GM10847 (cell line): ENCODE results near the gene SOX12.

Experiments used
- POLR2A ChIP-seq: IDR thresholded peaks from 2 replicates; pipeline ENCODE4 v1.6.1; 2011; ENCODE audit not compliant: insufficient read length; ENCODE audit errors: extremely low read depth

Gene SOX12

DNA sequence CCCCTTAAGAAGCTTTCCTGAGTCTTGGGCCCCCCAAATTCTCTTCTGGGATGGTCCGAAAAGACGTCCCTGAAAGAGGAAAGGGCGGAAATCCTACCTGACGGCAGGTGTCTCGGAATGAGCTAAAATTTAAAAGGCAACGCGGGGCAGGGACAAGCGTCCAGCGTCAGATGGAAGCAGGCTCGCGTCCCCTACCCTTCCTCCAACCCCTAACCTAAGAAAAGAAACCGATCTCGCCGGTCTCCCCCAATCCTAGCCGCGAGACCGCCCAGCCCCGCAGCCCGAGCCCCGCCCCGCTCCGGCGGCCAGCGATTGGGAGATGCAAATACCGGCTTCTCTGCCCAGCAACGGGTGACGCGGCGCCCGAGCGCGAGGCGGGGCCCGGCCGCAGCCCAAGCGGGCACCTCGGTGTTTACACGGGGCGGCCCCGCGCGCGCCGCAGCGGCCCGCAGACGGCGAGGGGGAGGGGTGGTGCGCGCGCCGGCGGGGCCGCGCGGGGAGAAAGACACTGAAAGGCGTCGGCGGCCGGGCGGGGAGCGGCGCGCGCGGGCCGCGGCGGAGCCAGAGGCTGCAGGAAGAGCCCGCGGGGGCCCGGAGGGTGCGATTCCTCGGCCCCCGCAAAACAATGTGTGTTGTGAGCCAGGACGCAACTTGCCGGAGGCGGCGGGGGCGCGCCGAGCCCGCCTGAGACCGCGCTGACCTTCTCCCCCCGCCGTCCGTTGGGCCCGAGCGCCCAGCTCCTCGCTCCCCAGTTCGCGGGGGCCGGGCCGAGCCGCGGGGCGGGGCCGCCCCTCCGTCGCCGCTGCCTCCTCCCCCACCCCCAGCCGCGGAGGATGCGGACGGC is at the start of gene SOX12:
Gene SOX12 (plus strand): TSS at position 508 of the 844 bp plus-strand sequence. CDS start 373 bp downstream, outside the sequence.
- TF ChIP-seq POLR2A: peak; percentile 67

DNA sequence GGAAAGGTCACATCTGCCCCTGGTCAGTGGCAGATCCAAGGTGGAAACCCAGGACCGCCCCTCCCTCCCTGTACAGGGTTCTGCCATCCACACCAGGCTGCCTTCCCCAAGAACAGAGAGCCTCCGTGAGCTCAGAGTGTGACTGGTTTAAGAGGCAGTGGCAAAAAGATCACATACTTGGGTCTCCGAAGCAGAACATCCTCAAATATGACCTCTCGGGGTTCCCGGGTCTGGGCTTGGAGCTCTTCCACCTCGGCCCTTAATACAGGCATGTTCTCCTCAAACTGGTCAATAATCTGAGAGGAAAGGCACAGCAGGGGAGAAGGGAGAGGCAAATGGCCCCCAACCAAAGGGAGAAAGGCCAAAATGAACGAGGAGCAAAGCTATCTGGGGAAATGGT is 49.6 kb upstream of the SOX12 start:
- TF ChIP-seq POLR2A: no peak

DNA sequence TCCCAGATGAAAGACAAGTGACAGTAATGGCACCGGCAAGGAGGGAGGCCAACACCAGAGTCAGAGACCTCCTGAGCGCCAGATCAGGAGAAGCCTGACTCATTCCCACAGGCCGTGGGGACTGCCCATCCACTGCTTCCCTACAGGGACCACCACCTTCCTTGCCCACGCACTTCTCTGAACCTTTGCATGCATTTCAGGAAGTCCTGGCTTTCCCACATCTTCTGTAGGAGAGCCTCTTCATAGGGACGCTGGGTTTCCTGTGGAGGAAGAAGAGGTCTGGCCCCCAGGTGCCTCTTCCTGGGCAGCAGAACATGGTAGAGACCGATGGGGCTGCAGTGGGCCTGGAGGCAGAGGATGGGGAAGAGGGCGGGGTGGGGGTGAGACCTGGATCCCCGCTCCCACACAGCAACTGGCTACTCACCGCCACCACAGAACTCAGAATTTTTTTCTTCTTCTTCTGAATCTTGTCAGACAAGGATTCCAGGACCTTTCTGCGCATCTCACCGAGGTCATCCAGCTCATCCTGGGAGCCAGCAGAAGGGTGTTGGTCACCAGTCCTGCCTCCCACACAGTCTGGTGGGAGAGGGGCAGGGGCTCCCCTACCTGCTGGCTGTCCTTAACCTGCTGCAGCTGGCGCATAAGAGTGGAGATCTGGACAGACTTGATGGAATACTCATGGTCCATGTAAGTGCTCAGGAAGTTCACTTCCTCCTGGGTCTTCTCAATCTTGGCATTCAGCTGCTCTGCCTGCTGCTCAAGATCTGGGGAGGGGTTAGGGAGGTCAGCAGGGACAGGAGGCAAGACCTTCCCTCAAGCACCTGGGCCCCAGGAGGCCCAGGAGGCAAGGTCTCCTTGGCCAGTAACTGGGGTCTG is 48.5 kb upstream of the SOX12 start:
- TF ChIP-seq POLR2A: no peak

DNA sequence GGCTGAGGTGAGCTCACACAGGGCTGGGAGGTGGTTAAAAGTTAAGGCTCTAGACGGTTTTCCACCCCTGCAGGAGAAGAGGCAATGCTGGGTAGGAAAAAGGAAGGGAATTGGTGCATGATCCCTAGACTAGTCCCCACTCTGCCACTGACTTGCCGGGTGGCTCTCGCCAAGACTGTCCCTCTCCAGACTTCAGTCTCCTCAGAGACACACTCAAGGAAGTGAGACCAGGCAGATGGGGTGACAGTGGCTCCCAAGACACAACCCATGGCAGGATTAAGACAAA is 47.9 kb upstream of the SOX12 start:
- no peak for TF ChIP-seq POLR2A

DNA sequence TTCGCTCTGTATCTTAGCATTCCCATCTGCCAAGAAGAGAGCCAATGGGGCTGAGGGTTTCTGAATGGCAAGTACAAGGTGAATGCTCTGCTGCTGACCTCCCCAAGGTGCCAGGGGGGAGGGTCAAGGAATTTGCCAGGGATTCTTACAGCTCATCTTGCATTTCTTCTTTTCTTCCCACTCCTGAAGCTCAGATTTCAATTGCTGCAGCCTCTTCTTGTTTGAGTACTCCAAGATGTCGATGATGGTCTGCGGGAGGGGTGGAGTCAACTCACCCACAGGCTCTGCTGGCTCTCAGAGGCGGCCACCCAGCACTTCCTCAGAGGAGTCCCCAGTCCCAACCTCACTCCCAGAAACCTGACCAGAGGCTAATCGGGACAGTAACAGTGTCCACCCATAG is 47.2 kb upstream of the SOX12 start:
- TF ChIP-seq POLR2A: no peak

DNA sequence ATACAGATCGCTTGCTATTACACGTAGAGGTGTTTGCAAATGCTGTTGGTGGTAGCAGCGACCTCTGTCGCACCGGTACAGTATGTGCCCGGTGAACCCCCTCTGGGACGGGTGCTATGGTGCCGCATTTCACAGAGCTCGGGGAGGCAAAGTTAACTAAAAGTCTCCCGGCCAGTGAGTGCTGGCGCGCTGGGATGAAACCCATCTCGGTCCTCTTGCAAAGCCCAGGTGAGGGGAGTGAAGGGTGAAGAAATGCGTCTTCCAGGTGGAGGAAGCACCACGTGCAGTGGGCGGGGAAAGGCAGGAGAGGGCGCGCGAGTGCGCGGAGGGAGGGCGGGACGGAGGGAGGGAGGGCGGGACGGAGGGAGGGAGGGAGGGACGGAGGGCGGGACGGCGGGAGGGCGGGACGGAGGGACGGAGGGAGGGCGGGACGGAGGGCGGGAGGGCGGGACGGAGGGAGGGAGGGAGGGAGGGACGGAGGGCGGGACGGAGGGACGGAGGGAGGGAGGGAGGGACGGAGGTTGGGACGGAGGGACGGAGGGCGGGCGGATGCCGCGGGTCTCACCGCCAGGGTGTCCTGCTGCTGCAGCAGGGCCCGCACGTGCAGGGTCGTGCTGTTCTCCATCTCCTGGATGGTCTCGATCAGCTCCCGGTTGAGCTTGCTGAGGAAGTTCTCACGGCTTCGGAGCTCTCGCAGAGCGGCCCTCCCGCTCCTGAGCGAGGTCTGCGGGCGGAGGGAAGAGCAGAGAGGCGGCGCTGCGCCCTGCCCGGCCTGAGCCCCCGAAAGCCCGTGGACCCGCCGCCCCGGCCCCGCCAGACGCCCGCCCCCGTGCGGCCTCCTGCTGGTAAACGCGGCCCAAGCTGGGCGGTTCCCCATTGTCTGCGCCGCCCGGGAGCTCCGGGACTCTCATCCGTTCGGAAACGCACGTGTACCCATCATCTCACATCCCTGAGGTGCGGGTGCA is 46.5 kb upstream of the SOX12 start:
- no peak for TF ChIP-seq POLR2A

DNA sequence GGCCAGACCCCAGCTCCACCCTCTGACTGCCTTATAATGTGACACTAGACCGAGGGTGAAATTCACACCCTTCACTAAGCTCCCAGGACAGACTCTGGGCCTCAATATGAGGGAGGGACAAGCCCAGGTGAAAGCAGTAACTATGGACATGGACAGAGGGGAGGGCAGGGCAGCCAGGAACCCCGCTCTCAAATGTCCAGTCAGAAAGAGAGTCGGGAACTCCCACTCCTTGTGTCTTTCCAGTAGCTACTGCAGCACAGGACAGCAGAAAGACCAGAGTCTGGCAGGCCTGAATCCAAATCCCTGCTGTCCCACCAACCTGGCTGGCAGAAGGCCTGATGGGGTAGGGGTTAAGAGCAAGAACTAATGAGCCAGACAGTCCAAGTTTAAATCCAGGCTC is 41.2 kb upstream of the SOX12 start:
- no peak for TF ChIP-seq POLR2A

DNA sequence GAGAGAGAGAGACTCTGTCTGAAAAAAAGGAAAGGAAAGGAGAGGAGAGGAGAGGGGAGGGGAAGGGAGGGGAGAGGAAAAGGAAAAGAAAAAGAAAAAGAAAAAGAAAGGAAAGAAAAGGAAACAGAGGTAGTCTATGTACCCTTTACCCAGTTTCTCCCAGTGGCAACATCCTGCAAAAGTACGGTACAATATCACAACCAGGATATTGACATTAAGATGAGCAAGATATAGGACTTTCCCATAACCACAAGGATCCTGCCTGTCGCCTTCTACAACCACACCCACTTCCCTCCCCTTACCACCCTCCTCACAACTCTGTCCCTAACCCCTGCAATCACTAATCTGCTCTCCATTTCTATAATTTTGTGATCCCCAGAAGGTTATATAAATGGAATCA is 38.8 kb upstream of the SOX12 start:
- TF ChIP-seq POLR2A: no peak

DNA sequence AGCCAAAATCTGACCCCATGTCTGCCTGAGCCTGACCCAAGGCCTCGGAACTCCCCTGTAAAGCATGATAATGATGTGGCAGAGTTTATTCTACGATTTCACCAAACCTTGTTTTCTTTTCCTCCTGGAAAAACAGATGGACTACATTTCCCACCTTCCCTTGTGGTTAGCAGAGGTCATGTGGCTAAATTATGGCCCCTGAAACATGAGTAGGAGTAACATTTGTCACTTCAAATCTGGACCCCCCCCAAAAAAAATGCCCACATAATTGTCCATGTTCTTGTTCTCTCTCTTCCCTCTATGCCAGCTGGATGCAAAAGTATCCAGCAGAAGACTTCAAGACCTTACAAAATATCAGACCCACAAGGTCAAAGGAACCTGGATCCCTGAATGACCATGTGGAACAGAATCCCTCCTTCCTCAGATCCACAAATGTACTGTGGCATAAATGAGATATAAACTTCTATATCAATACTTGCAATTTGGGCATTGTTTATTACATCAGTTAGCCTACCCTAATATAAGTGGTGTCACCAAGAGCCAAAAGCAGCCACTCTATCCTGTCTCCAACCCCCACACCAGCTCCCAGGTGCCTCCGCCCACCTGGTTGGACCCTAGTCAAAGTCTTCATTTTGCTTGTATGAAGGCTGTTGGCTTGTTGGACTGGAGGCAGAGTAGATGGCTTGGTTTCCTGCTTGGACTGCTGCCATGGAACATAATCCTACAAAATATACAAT is 36.2 kb upstream of the SOX12 start:
- TF ChIP-seq POLR2A: no peak

DNA sequence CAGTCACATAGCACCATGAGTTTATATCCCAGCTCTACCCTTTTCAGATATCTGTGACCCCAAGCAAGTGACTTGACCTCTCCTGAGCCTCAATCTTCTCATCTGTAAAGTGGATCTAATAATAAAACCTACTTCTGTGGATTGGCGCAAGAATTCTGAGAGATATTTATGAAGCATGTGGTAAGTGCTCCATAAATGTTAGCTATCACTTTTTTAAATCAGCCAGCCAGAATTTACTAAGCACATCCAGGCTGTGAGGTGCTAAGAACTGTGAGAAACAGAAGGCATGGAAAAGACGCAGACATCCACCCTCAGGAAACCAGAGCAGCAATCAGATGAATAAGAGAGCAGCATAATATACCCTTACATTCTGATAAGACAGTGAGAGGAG is 35.7 kb upstream of the SOX12 start:
- no peak for TF ChIP-seq POLR2A

DNA sequence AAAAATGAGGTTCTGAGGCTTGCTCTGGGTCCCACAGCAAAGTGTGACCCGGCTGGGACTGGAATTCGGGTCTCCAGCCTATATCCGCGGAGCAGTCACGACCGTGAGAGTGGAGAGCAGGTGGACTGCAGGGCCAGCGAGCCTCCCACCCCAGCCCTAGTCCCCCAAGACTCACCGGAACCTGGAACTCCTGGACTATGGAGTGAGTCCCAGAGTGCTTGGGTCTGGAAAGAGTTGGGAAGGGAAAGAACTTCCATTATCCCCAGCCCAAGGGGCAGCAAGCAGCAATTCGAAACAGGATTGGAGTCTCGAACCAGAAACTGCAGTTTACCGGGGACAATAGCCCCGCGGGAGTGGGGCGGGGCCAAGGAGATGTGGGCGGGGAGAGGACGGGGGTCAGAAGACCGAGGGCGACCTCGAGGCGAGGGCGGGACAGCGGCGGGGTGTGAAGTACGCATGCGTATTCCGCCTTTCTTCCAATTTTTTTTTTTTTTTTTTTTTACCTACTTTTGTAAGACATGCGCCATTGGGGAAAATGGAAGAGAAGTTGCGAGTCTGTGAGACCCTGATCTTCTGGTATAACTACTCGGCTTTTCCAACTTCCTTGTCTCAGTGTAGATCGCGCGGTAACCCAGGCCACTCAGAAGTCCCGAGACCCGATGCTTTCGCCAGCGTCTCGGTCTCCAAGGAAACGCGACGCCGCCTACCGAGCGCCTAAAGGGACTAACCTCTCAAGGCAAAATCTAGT is 35.1 kb upstream of the SOX12 start, which contains the start of gene C20orf96:
Gene C20orf96 (minus strand): TSS at position 667 of the 748 bp plus-strand sequence. CDS start 140 bp downstream, at position 527.
- no peak for TF ChIP-seq POLR2A

DNA sequence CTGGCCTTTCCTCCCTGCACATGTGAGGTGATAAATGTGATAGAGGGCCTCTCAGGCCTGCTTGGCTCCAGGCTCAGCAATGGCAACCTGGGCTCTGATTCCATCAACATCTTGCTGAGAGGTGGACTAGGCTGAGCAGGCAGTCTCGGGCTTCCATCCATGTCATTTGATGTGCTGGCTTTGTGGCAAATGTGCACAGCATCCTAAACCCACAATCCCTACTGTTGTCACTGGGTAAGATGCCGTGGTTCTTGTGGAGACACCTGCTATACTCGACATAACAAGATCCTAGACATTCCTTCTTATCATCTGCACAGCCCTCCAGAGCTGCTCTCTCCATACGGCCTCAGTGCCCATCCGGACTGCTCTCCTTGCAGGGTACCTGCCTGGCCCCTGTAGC is 30.8 kb upstream of the SOX12 start:
- TF ChIP-seq POLR2A: no peak

DNA sequence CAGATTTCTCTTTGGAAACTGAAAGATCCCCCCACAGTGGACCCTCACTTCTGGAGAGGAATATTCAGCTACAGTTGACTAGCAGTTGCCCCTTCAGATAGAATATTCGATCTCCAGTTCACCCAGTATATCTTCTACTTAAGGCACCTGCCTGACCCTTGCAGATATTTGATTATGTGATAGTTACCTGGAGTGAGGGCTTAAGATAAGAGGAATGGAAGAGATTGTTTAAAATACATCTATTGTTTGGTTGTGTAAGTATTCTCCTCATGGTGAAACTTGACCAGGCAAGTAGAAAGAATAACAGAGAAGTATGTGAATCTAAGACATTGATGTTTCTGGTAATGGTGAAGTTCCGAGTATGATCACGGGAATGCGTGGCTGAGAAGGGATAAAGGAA is 29.5 kb upstream of the SOX12 start:
- no peak for TF ChIP-seq POLR2A
